Sigmoid colon (tissue), 7 donors: ENCODE measurements around the gene EPHA8. TPM values are rescaled to one million over a fixed set of nuclear protein-coding genes. Genes with fewer than 3 reads are reported as not detected.

Experiments
- DNase-seq: peaks from one replicate; pipeline ENCODE4 v3.0.0-alpha.2; 2019
- H3K27ac ChIP-seq, 4 donors: fragments of 200-600 bp; sonication (generic); one replicate each; pipeline ENCODE4 v1.5.1; 2016 to 2019; ENCODE audit warnings: mild to moderate bottlenecking in 1 of 4
- H3K27me3 ChIP-seq, 3 donors: fragments of 200-600 bp; sonication (generic); one replicate each; pipeline ENCODE4 v1.5.1; 2019; ENCODE audit warnings: mild to moderate bottlenecking in 1 of 3
- H3K36me3 ChIP-seq, 4 donors: fragments of 200-600 bp; sonication (generic); one replicate each; pipeline ENCODE4 v1.5.1; 2016 to 2019
- H3K4me1 ChIP-seq, 4 donors: fragments of 200-600 bp; sonication (generic); one replicate each; pipeline ENCODE4 v1.5.1; 2017 to 2019
- H3K4me3 ChIP-seq, 4 donors: fragments of 200-600 bp; sonication (generic); one replicate each; pipeline ENCODE4 v1.5.1; 2017 to 2019; ENCODE audit warnings: mild to moderate bottlenecking in 2 of 4, moderate library complexity in 1 of 4
- H3K9me3 ChIP-seq, 4 donors: fragments of 200-600 bp in 3 of 4; sonication (generic) in 3 of 4; one replicate each; pipeline versions ENCODE4 v1.5.1 to v1.6.1; 2013 to 2019
- CTCF ChIP-seq, 4 experiments: fragments of 450-650 bp in 3 of 4; fragments of 200-600 bp in 1 of 4; IDR thresholded peaks; one replicate each; pipeline ENCODE4 v1.5.1; 2016 to 2019; ENCODE audit warnings: antibody characterized with exemption in 4 of 4, mild to moderate bottlenecking in 3 of 4, moderate library complexity in 2 of 4
- EP300 ChIP-seq, 4 donors: sonication (generic); formaldehyde crosslinking; IDR thresholded peaks; one replicate each; pipeline ENCODE4 v1.6.1; 2017; ENCODE audit warnings: antibody characterized with exemption in 4 of 4
- POLR2A ChIP-seq, 2 donors: fragments of 450-650 bp; IDR thresholded peaks; one replicate each; pipeline ENCODE4 v1.6.1; 2016; ENCODE audit warnings: antibody characterized with exemption in 2 of 2, mild to moderate bottlenecking in 2 of 2, moderate library complexity in 2 of 2
- POLR2AphosphoS5 ChIP-seq, 4 donors: sonication (generic); formaldehyde crosslinking; IDR thresholded peaks; one replicate each; pipeline ENCODE4 v1.6.1; 2017; ENCODE audit warnings: antibody characterized with exemption in 4 of 4
- WGBS, 2 donors: extraction: QIAGEN DNeasy Blood & Tissue Kit; methylation state at CpG; one replicate each; pipeline ENCODE4 v1.1.7; 2013; 5-methylcytosine and 5-hydroxymethylcytosine counted together
- intact Hi-C: fragments of 100-400 bp; cut with DNase I; formaldehyde crosslinking; loops from one replicate; pipeline ENCODE4 v1.15.1; 2023
- polyA plus RNA-seq, 3 donors: library from polyadenylated mRNA; stranded (reverse); fragments of 200-250 nt; gene quantifications; one replicate each; pipeline ENCODE4 v1.2.3, GENCODE V29; 2013
- total RNA-seq, 4 donors: library from RNA; depleted of rRNA; stranded (reverse); fragments of >200 nt; gene quantifications; one replicate each; pipeline ENCODE4 v1.1.0, GENCODE V29; 2016
- donor health status: healthy with polysubstance abuse.
- donor health status: Bipolar disorder and iron deficiency.
- donor health status: healthy.

Gene EPHA8
- total and polyA plus RNA-seq, 7 donors: not detected

GRCh38 chr1:22575532-22576149 lies 12.4 kb downstream of the EPHA8 start:
- Histone ChIP-seq H3K27ac (no peak overlapping the region), H3K9me3 (no peaks in the 10 kb centered on the region), H3K27me3 (peaks cover 0 to 24% (median 20%) of the 10 kb centered on the region in 3 donors), H3K36me3 (no peaks in the 10 kb centered on the region), H3K4me1 (no peaks in the 10 kb centered on the region), H3K4me3 (no peak overlapping the region)
- no peak for TF ChIP-seq EP300 (IDR thresholded peaks at IDR 0.05)
- TF ChIP-seq CTCF (IDR thresholded peaks at IDR 0.05): no peak
- no peak for TF ChIP-seq POLR2AphosphoS5 (IDR thresholded peaks at IDR 0.05)
- TF ChIP-seq POLR2A (IDR thresholded peaks at IDR 0.05): no peak
- no peak for DNase-seq
- intact Hi-C loops: no loop called here
- WGBS, 2 donors: 43 to 49% methylated on average over 8 of the region's 8 CpGs

- intact Hi-C loops: no loop called here
- 87 to 88% methylated on average over 23 of the region's 23 CpGs for WGBS, 2 donors
- H3K27ac ChIP-seq: no peak overlapping the region
- no peaks in the 10 kb centered on the region for H3K4me1 ChIP-seq
- H3K36me3 ChIP-seq: no peaks in the 10 kb centered on the region
- H3K4me3 ChIP-seq: no peak overlapping the region
- no peak for DNase-seq
- H3K9me3 ChIP-seq: no peaks in the 10 kb centered on the region
- H3K27me3 ChIP-seq: peaks cover 0 to 24% (median 20%) of the 10 kb centered on the region in 3 donors
- no peak for TF ChIP-seq POLR2A (IDR thresholded peaks at IDR 0.05)
- no peak for TF ChIP-seq CTCF (IDR thresholded peaks at IDR 0.05)
- no peak for TF ChIP-seq EP300 (IDR thresholded peaks at IDR 0.05)
- no peak for TF ChIP-seq POLR2AphosphoS5 (IDR thresholded peaks at IDR 0.05)
Measured at GRCh38 chr1:22576150-22576544, 12.9 kb downstream of the EPHA8 start.

- H3K4me1 ChIP-seq: no peaks in the 10 kb centered on the region
- WGBS, 2 donors: 94% methylated on average over 24 of the region's 24 CpGs
- DNase-seq: no peak
- H3K36me3 ChIP-seq: no peaks in the 10 kb centered on the region
- no peaks in the 10 kb centered on the region for H3K9me3 ChIP-seq
- peaks cover 0 to 24% (median 20%) of the 10 kb centered on the region in 3 donors for H3K27me3 ChIP-seq
- no peak overlapping the region for H3K4me3 ChIP-seq
- TF ChIP-seq CTCF (IDR thresholded peaks at IDR 0.05) (no peak), POLR2AphosphoS5 (IDR thresholded peaks at IDR 0.05) (no peak), EP300 (IDR thresholded peaks at IDR 0.05) (no peak), POLR2A (IDR thresholded peaks at IDR 0.05) (no peak)
- no peak overlapping the region for H3K27ac ChIP-seq
- intact Hi-C loops: no loop called here
Measured at GRCh38 chr1:22576617-22577016, 13.3 kb downstream of the EPHA8 start.

- WGBS, 2 donors: 83 to 97% methylated on average over 12 of the region's 12 CpGs
- intact Hi-C loops: no loop called here
Measured at GRCh38 chr1:22578732-22579361, 15.6 kb downstream of the EPHA8 start.

More at GRCh38 chr1:22578732-22579361, 15.6 kb downstream of the EPHA8 start:
- Histone ChIP-seq H3K9me3 (no peaks in the 10 kb centered on the region), H3K27me3 (peaks cover 0 to 3% (median 2%) of the 10 kb centered on the region in 3 donors), H3K4me1 (no peaks in the 10 kb centered on the region), H3K27ac (no peak overlapping the region), H3K36me3 (no peaks in the 10 kb centered on the region), H3K4me3 (no peak overlapping the region)
- TF ChIP-seq POLR2AphosphoS5 (IDR thresholded peaks at IDR 0.05) (no peak), CTCF (IDR thresholded peaks at IDR 0.05) (no peak), EP300 (IDR thresholded peaks at IDR 0.05) (no peak), POLR2A (IDR thresholded peaks at IDR 0.05) (no peak)
- no peak for DNase-seq
